Vagina (tissue), 2 donors: ENCODE results near the gene KIF22. TPM values are rescaled to one million over a fixed set of nuclear protein-coding genes. Genes with fewer than 3 reads are reported as not detected.
"Not testable (repeated sequence)": the region's sequence is repeated elsewhere in the genome, so short reads cannot be mapped to it uniquely, and the experiment has no call there.

Source experiments
- DNase-seq, 2 donors: peaks; one replicate each; pipeline ENCODE4 v3.0.0-alpha.2; 2017; ENCODE audit errors: extremely low spot score in 2 of 2
- H3K27ac ChIP-seq: fragments of 200-600 bp; sonication (generic); one replicate; pipeline ENCODE4 v1.5.1; 2019
- H3K27me3 ChIP-seq: fragments of 200-600 bp; sonication (generic); one replicate; pipeline ENCODE4 v1.5.1; 2019
- H3K36me3 ChIP-seq, 2 donors: fragments of 200-600 bp; sonication (generic); one replicate each; pipeline ENCODE4 v1.5.1; 2017 to 2019
- H3K4me1 ChIP-seq: fragments of 200-600 bp; sonication (generic); one replicate; pipeline ENCODE4 v1.5.1; 2019
- H3K4me3 ChIP-seq, 2 donors: fragments of 200-600 bp; sonication (generic); 1 replicate in 1 of 2; 2 replicates in 1 of 2; pipeline ENCODE4 v1.5.1; 2016 to 2019
- H3K9me3 ChIP-seq: fragments of 200-600 bp; sonication (generic); one replicate; pipeline ENCODE4 v1.5.1; 2019
- POLR2A ChIP-seq, 2 donors: fragments of 450-650 bp; IDR thresholded peaks; one replicate each; pipeline ENCODE4 v1.6.1; 2017; ENCODE audit warnings: antibody characterized with exemption in 2 of 2, mild to moderate bottlenecking in 2 of 2, moderate library complexity in 2 of 2
- POLR2AphosphoS5 ChIP-seq, 2 donors: sonication (generic); formaldehyde crosslinking; IDR thresholded peaks; one replicate each; pipeline ENCODE4 v1.9.0; 2017; ENCODE audit warnings: antibody characterized with exemption in 2 of 2, mild to moderate bottlenecking in 2 of 2, low read depth in 1 of 2; ENCODE audit not compliant: insufficient read depth in 1 of 2
- intact Hi-C: fragments of 100-400 bp; cut with DNase I; formaldehyde crosslinking; loops from one replicate; pipeline ENCODE4 v1.15.1; 2023
- total RNA-seq: library from RNA; depleted of rRNA; stranded (reverse); fragments of >200 nt; gene quantifications from one replicate; pipeline ENCODE4 v1.2.3, GENCODE V29; 2016
- TF ChIP-seq, protein P1 (sequence below), 3 experiments: fragments of 450-650 bp in 2 of 3; fragments of 200-600 bp in 1 of 3; sonication (generic) in 1 of 3; IDR thresholded peaks; one replicate each; pipeline ENCODE4 v1.5.1; 2017 to 2019; ENCODE audit warnings: antibody characterized with exemption in 3 of 3, mild to moderate bottlenecking in 2 of 3, moderate library complexity in 2 of 3

Gene KIF22
- total RNA-seq, 1 donor from 2014 or later, result 18.9 TPM

DNA sequence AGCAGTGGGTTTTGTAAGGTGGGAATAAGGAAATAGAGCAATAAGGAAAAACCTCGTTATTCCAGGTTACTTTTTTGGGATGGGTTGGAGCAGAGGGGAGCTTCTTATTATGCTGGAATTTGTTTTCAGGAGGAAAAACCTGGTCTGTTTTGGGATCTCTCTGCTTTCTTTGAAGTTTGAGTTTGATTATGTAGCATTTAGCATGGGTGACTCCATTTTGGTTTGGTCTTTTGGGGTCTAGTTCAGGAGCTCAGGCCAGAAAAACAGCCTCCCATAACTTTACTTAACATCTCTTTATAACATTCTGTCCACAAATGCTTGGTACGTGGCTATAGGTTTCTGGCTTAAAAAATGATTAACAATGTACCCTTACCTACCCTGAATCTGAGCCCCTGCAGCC is 21.0 kb upstream of the KIF22 start:
- Histone ChIP-seq H3K27me3 (no peaks in the 10 kb centered on the region), H3K36me3 (no peaks in the 10 kb centered on the region), H3K27ac (no peak overlapping the region), H3K4me3 (no peak overlapping the region), H3K4me1 (no peaks in the 10 kb centered on the region), H3K9me3 (no peaks in the 10 kb centered on the region)
- TF ChIP-seq POLR2A (IDR thresholded peaks at IDR 0.05), result no peak
- intact Hi-C loops, result no loop called here
- DNase-seq, result no peak

DNA sequence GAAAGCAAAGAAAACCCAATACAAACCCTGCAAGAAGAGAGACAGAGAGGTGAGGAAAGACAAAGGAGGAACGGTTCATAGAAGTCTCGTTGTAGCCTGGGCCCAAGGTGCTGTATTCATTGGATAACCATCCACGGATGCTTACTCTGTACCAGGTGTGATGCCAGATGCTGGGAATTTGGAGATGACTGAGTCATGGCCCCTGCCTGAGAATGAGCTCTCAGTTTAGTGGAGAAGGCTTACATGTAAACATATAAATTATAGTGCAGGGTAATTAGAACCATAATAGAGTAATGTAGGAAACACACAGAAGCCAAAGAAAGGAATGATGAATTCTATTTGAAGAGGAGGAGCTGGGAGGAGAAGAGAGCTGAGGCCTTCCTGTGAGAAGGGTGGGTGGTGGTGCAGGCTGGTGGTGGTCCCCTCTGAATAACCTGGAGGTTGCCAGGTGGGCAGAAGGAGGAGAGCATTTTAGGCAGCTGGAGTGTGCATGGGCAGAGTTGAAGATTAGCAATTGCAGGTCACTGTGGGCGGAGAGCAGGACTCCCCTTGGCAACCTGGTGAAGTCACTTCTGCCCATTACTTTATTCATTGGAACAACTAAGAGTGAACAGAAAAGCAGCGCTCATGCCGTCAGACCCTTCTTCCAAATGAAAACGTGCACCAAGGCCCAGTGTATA is 20.2 kb upstream of the KIF22 start:
- TF ChIP-seq, protein P1, sequence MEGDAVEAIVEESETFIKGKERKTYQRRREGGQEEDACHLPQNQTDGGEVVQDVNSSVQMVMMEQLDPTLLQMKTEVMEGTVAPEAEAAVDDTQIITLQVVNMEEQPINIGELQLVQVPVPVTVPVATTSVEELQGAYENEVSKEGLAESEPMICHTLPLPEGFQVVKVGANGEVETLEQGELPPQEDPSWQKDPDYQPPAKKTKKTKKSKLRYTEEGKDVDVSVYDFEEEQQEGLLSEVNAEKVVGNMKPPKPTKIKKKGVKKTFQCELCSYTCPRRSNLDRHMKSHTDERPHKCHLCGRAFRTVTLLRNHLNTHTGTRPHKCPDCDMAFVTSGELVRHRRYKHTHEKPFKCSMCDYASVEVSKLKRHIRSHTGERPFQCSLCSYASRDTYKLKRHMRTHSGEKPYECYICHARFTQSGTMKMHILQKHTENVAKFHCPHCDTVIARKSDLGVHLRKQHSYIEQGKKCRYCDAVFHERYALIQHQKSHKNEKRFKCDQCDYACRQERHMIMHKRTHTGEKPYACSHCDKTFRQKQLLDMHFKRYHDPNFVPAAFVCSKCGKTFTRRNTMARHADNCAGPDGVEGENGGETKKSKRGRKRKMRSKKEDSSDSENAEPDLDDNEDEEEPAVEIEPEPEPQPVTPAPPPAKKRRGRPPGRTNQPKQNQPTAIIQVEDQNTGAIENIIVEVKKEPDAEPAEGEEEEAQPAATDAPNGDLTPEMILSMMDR (IDR thresholded peaks at IDR 0.05), result no peak
- TF ChIP-seq POLR2A (IDR thresholded peaks at IDR 0.05) (no peak), POLR2AphosphoS5 (IDR thresholded peaks at IDR 0.05; ENCODE audit: insufficient read depth in 1 of 2, low read depth in 1 of 2) (no peak)
- H3K4me1 ChIP-seq, result no peaks in the 10 kb centered on the region
- no peaks in the 10 kb centered on the region for H3K27me3 ChIP-seq
- no peak overlapping the region for H3K4me3 ChIP-seq
- DNase-seq, result no peak
- intact Hi-C loops, result no loop called here
- no peak overlapping the region for H3K27ac ChIP-seq
- H3K9me3 ChIP-seq, result no peaks in the 10 kb centered on the region
- no peaks in the 10 kb centered on the region for H3K36me3 ChIP-seq

DNA sequence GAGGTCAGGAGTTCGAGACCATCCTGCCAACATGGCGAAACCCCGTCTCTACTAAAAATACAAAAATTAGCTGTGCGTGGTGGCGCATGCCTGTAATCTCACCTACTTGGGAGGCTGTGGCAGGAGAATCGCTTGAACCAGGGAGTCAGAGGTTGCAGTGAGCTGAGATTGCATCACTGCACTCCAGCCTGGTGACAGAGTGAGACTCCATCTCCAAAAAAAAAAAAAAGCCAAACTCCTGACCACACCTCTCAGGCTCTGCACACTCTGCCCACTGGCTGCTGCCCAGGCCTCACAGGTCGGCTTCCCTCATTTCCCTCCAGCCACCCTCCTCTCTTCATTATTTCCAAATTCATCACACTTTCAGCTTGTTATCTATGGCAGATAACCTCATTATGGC is 18.2 kb upstream of the KIF22 start:
- intact Hi-C loops, H3K4me1 ChIP-seq, H3K9me3 ChIP-seq, H3K27me3 ChIP-seq, H3K4me3 ChIP-seq, H3K36me3 ChIP-seq, DNase-seq, H3K27ac ChIP-seq: not testable (repeated sequence)

DNA sequence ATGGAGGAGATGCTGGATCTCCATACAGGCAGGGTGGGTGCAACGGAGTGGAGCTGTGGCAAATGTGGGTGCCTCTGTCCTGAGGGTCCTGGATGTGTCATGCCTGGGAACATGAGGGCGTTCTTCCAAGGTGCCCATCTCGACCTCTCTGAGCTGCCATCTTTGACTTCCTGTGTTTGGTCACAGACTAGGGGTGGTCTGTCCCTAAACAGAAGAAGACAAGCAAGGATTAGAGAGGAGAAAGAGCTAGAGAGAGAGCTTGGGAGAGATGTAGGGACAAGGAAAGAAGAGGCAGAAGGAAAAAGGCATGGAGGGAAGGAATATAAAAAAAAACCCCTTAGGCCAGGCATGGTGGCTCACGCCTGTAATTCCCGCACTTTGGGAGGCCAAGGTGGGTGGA is 15.8 kb upstream of the KIF22 start:
- H3K36me3 ChIP-seq, result no peaks in the 10 kb centered on the region
- intact Hi-C loops, result no loop called here
- H3K4me3 ChIP-seq, result no peak overlapping the region

DNA sequence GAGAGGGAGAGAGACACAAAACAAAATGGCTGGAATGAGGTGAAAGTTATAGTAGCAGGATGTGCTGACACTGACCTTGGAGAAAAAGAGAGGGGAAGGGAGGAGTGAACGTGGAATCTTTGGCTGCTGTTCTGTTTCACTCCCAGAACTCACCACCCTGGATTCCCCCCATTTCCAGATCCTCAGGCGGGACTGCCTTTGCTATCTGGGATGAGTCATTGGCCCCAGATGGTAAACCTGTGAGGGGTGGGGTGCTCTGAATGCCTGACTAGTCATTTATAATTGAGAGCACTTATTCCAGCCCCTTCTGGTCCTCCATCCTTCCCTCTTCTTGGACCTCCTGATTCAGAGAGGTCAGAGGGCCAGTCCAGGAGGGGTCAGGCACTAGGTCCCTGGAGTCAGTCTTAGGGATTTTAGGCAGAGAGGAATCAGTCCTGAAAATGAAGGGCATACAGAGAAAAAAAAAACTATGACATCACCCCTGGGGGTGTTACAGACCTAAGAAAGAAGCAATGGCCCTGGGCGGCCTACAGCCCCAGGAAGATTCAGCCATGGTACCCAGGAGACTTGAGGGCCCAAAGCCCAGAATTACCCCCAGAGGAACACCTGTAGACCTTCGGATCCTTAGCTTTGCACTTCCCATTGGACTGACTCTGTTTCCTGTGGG is 14.7 kb upstream of the KIF22 start:
- Histone ChIP-seq H3K4me3 (no peak overlapping the region), H3K36me3 (no peaks in the 10 kb centered on the region), H3K9me3 (no peaks in the 10 kb centered on the region), H3K4me1 (no peaks in the 10 kb centered on the region), H3K27ac (no peak overlapping the region), H3K27me3 (no peaks in the 10 kb centered on the region)
- TF ChIP-seq POLR2AphosphoS5 (IDR thresholded peaks at IDR 0.05; ENCODE audit: insufficient read depth in 1 of 2, low read depth in 1 of 2) (no peak), POLR2A (IDR thresholded peaks at IDR 0.05) (no peak)
- TF ChIP-seq, protein P1 (IDR thresholded peaks at IDR 0.05), result no peak
- DNase-seq, result no peak
- intact Hi-C loops, result no loop called here

More for the DNA sequence above, 15.8 kb upstream of the KIF22 start:
- TF ChIP-seq, protein P1 (IDR thresholded peaks at IDR 0.05), result no peak
- TF ChIP-seq POLR2AphosphoS5 (IDR thresholded peaks at IDR 0.05; ENCODE audit: insufficient read depth in 1 of 2, low read depth in 1 of 2) (no peak), POLR2A (IDR thresholded peaks at IDR 0.05) (no peak)
- no peaks in the 10 kb centered on the region for H3K27me3 ChIP-seq
- DNase-seq, result no peak
- H3K4me1 ChIP-seq, result no peaks in the 10 kb centered on the region
- no peak overlapping the region for H3K27ac ChIP-seq
- no peaks in the 10 kb centered on the region for H3K9me3 ChIP-seq
